ENCODE measurements around the gene PLCH1. TPM values are rescaled to one million over a fixed set of nuclear protein-coding genes. Genes with fewer than 3 reads are reported as not detected.

The PLCH1 gene
- total and polyA plus RNA-seq, 2 of the 8 experiments (the other 6 are each of a cell fraction or from before 2014, with no cell fraction given): 5.8 to 17.2 TPM

DNA sequence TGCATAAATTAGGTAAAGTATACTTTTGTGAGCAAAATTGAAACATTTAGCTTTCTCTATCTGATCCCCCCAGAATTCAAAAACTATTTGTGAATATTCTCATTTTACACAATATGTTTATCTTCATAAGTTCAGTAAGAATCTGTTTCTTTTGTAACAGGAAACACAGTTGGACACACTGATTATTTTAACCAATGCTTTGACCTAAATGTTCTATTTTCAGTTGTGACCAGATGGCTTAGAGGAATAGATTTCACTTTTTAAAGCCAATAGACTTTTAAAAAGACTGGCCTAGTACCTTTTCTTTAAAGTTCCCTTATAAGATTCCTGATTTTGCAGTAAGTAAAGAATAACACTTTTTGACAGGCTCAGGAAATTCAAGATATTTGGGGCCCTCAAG is 377.4 kb downstream of the PLCH1 start (continued):
- TF ChIP-seq, protein P1, sequence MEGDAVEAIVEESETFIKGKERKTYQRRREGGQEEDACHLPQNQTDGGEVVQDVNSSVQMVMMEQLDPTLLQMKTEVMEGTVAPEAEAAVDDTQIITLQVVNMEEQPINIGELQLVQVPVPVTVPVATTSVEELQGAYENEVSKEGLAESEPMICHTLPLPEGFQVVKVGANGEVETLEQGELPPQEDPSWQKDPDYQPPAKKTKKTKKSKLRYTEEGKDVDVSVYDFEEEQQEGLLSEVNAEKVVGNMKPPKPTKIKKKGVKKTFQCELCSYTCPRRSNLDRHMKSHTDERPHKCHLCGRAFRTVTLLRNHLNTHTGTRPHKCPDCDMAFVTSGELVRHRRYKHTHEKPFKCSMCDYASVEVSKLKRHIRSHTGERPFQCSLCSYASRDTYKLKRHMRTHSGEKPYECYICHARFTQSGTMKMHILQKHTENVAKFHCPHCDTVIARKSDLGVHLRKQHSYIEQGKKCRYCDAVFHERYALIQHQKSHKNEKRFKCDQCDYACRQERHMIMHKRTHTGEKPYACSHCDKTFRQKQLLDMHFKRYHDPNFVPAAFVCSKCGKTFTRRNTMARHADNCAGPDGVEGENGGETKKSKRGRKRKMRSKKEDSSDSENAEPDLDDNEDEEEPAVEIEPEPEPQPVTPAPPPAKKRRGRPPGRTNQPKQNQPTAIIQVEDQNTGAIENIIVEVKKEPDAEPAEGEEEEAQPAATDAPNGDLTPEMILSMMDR (IDR thresholded peaks at IDR 0.05; ENCODE audit: control extremely low read depth in 1 of 3, insufficient read depth in 1 of 3, low read depth in 1 of 3, low read length in 3 of 3): no peak
- no peak for TF ChIP-seq ASH2L (IDR thresholded peaks at IDR 0.05; ENCODE audit: low read length)

Measured in H1 (cell line).